Endothelial cell of umbilical vein (primary cell): ENCODE results near the gene SCD. TPM values are rescaled to one million over a fixed set of nuclear protein-coding genes. Genes with fewer than 3 reads are reported as not detected.

Experiments
- BruUV-seq: library from RNA; stranded (reverse); fragments of 400-500 nt; replicated peaks from 2 replicates; lab custom pipeline; 2021; lab: Mats Ljungman, UMichigan
- CTCF ChIA-PET: fragments of 300-600, 350-600 bp; sonication (Branson Sonifier 250); formaldehyde crosslinking; loops from one replicate; lab custom pipeline; 2021; ENCODE audit warnings: antibody characterized with exemption, inconsistent platforms; lab: Charles Lee
- POLR2A ChIA-PET: fragments of 300-600, 350-600 bp; sonication (Branson Sonifier 250); formaldehyde crosslinking; loops from one replicate; lab custom pipeline; 2021; ENCODE audit warnings: antibody characterized with exemption, inconsistent platforms; lab: Charles Lee
- DNase-seq: peaks from one replicate; pipeline ENCODE4 v3.0.0-alpha.2; 2011; ENCODE audit warnings: low read depth, low spot score
- FAIRE-seq: peaks from 2 replicates; lab custom pipeline; 2011; peaks lifted over from hg19 to GRCh38; lab: Jason Lieb, UNC
- H2AFZ ChIP-seq: 2 replicates; pipeline ENCODE4 v1.6.0; 2012; ENCODE audit warnings: low read depth, low read length, control low read depth, inconsistent platforms
- H3K27ac ChIP-seq: 2 replicates; pipeline ENCODE4 v1.5.1; 2011; ENCODE audit warnings: low read depth, mild to moderate bottlenecking, control low read depth, low read length, moderate library complexity; ENCODE audit not compliant: insufficient read depth
- H3K27me3 ChIP-seq, 2 experiments: 2 replicates each; pipeline versions ENCODE4 v1.6.0 to v1.6.1; 2011; ENCODE audit warnings: low read length in 2 of 2, mixed read lengths in 1 of 2; ENCODE audit not compliant: control insufficient read depth in 2 of 2, insufficient read depth in 2 of 2
- H3K36me3 ChIP-seq, 2 experiments: 2 replicates in 1 of 2; 3 replicates in 1 of 2; pipeline ENCODE4 v1.5.1; 2011; ENCODE audit warnings: low read length in 2 of 2, mild to moderate bottlenecking in 1 of 2, moderate library complexity in 1 of 2; ENCODE audit not compliant: control insufficient read depth in 2 of 2, insufficient read depth in 2 of 2; ENCODE audit errors: extremely low read depth in 1 of 2
- H3K4me1 ChIP-seq: 3 replicates; pipeline ENCODE4 v1.5.1; 2011; ENCODE audit warnings: mild to moderate bottlenecking, low read length; ENCODE audit not compliant: control insufficient read depth, insufficient read depth; ENCODE audit errors: extremely low read depth
- H3K4me2 ChIP-seq: 2 replicates; pipeline ENCODE4 v1.6.1; 2011; ENCODE audit warnings: low read length, control low read depth, mixed read lengths; ENCODE audit not compliant: insufficient read depth
- H3K4me3 ChIP-seq, 3 experiments: fragments of 200-600 bp in 1 of 3; sonication (generic), shearing (Covaris generic) in 1 of 3; replicated peaks in 1 of 3; 2 replicates each; pipeline ENCODE4 v1.5.1; 2011 to 2016; ENCODE audit warnings: control low read depth in 3 of 3, low read length in 3 of 3, mild to moderate bottlenecking in 2 of 3, inconsistent platforms in 1 of 3, low read depth in 1 of 3, moderate library complexity in 1 of 3; ENCODE audit not compliant: insufficient read depth in 1 of 3
- H3K79me2 ChIP-seq: 2 replicates; pipeline ENCODE4 v1.6.0; 2012; ENCODE audit warnings: low read length, inconsistent platforms; ENCODE audit not compliant: control insufficient read depth, insufficient read depth
- H3K9ac ChIP-seq: replicated peaks from 2 replicates; pipeline ENCODE3; 2011; ENCODE audit warnings: low read length, control low read depth; ENCODE audit not compliant: insufficient read depth; ENCODE audit errors: extremely low read depth
- H3K9me1 ChIP-seq: replicated peaks from 3 replicates; pipeline ENCODE4 v1.6.0; 2011; ENCODE audit warnings: mild to moderate bottlenecking, low read length; ENCODE audit not compliant: control insufficient read depth, insufficient read depth; ENCODE audit errors: extremely low read depth
- H3K9me3 ChIP-seq: replicated peaks from 2 replicates; pipeline ENCODE4 v1.5.1; 2012; ENCODE audit warnings: low read length, inconsistent platforms; ENCODE audit not compliant: control insufficient read depth, insufficient read depth
- H4K20me1 ChIP-seq: replicated peaks from 2 replicates; pipeline ENCODE3; 2011; ENCODE audit warnings: mild to moderate bottlenecking, low read length; ENCODE audit not compliant: control insufficient read depth, insufficient read depth; ENCODE audit errors: extremely low read depth
- EZH2 ChIP-seq: IDR thresholded peaks from 2 replicates; pipeline ENCODE4 v1.6.1; 2012; ENCODE audit warnings: borderline replicate concordance, low read depth, mild to moderate bottlenecking, moderate library complexity, low read length, inconsistent platforms; ENCODE audit not compliant: severe bottlenecking
- FOS ChIP-seq: IDR thresholded peaks from 2 replicates; pipeline ENCODE4 v1.6.1; 2011; ENCODE audit warnings: mild to moderate bottlenecking, low read length, moderate library complexity, borderline replicate concordance; ENCODE audit not compliant: insufficient read depth
- GATA2 ChIP-seq: IDR thresholded peaks from 2 replicates; pipeline ENCODE4 v1.7.0; 2011; ENCODE audit warnings: low read depth, mild to moderate bottlenecking, moderate library complexity, mixed read lengths, low read length; ENCODE audit not compliant: insufficient read length, insufficient read depth
- JUN ChIP-seq: IDR thresholded peaks from 2 replicates; pipeline ENCODE4 v1.6.1; 2011; ENCODE audit warnings: borderline replicate concordance, low read depth; ENCODE audit not compliant: insufficient read length, insufficient read depth
- MYC ChIP-seq: IDR thresholded peaks from one replicate; pipeline ENCODE4 v1.6.1; 2011; ENCODE audit warnings: mild to moderate bottlenecking, low read depth, low read length
- POLR2A ChIP-seq: IDR thresholded peaks from 2 replicates; pipeline ENCODE4 v1.6.1; 2012; ENCODE audit warnings: low read depth, mild to moderate bottlenecking, control low read depth, low read length
- POLR2AphosphoS5 ChIP-seq: IDR thresholded peaks from 2 replicates; pipeline ENCODE4 v1.6.1; 2012; ENCODE audit warnings: low read depth, mild to moderate bottlenecking, control low read depth, low read length, moderate library complexity; ENCODE audit not compliant: insufficient read depth
- dilution Hi-C: fragments of 300-500 bp; cut with MboI; formaldehyde crosslinking; loops from one replicate; pipeline ENCODE4 v1.15.0; 2019; ENCODE audit warnings: low sequenced_read_pairs; ENCODE audit not compliant: extremely low pct_ligation_motif_present
- intact Hi-C: fragments of 100-400 bp; cut with micrococcal nuclease; formaldehyde crosslinking; loops from one replicate; pipeline ENCODE4 v1.10.0; 2022
- polyA plus RNA-seq, 4 experiments: library from polyadenylated mRNA; depleted of rRNA in 3 of 4; stranded (reverse) in 3 of 4; unstranded in 1 of 4; fragments of >200 nt; gene quantifications; 2 replicates each; pipeline versions ENCODE4 v1.2.1 to v1.2.3, GENCODE V29; 2011 to 2012; ENCODE audit warnings: missing spikeins in 1 of 4
- total RNA-seq: library from RNA; stranded (reverse); gene quantifications from 2 replicates; pipeline ENCODE4 v1.2.3, GENCODE V29; 2021
- TF ChIP-seq, protein P1 (sequence below): IDR thresholded peaks from 2 replicates; pipeline ENCODE4 v1.6.1; 2011; ENCODE audit not compliant: insufficient read depth, insufficient read length
- TF ChIP-seq, protein P2 (sequence below), 2 donors: IDR thresholded peaks; 1 replicate in 1 of 2; 2 replicates in 1 of 2; pipeline ENCODE4 v1.5.1; 2011; ENCODE audit warnings: low read length in 2 of 2, mild to moderate bottlenecking in 2 of 2, moderate library complexity in 2 of 2, control low read depth in 1 of 2, inconsistent platforms in 1 of 2, low read depth in 1 of 2; ENCODE audit not compliant: insufficient read depth in 1 of 2; ENCODE audit errors: extremely low read depth in 1 of 2

The SCD gene
- total and polyA plus RNA-seq, 2 donors (not counting 3 experiments of a cell fraction or from before 2014, with no cell fraction given) = 258 to 426 TPM

DNA sequence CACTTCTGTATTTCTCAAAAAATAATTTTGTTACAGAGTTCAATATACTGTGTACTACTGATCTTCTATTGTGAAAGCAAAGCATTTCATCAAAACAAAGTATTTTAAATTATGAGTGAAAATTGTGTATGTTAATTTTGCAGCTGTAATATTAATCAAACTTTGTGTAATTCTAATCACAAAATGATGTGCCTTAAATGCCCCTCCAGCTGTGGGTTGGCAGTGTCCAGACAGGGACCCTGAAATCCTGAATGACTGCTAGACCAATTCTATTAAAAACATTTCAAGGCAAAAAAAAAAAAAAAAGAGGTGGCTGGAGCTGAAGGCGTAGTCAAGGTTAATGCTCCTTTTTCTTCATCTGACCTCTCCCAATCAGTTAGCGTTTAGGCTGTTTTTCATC lies 36.2 kb downstream of the SCD start:
- Histone ChIP-seq H3K36me3 (peaks cover 0 to 4% of the 10 kb centered on the region in 2 experiments), H3K27ac (no peak overlapping the region), H4K20me1 (no peaks in the 10 kb centered on the region), H3K9ac (no peak overlapping the region), H3K9me1 (no peaks in the 10 kb centered on the region), H3K9me3 (no peaks in the 10 kb centered on the region), H3K27me3 (no peaks in the 10 kb centered on the region), H3K4me2 (no peak overlapping the region), H3K79me2 (no peaks in the 10 kb centered on the region), H2AFZ (no peak overlapping the region), H3K4me1 (no peaks in the 10 kb centered on the region), H3K4me3 (no peak overlapping the region)
- DNase-seq (no peak), FAIRE-seq (no peak)
- intact Hi-C loops (no loop called here), dilution Hi-C loops (no loop called here)
- BruUV-seq = no TSS peak
- TF ChIP-seq, protein P1, sequence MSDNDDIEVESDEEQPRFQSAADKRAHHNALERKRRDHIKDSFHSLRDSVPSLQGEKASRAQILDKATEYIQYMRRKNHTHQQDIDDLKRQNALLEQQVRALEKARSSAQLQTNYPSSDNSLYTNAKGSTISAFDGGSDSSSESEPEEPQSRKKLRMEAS = no peak
- TF ChIP-seq POLR2AphosphoS5 (no peak), FOS (no peak), GATA2 (no peak), JUN (no peak), POLR2A (no peak), MYC (no peak), EZH2 (no peak)
- TF ChIP-seq, protein P2, sequence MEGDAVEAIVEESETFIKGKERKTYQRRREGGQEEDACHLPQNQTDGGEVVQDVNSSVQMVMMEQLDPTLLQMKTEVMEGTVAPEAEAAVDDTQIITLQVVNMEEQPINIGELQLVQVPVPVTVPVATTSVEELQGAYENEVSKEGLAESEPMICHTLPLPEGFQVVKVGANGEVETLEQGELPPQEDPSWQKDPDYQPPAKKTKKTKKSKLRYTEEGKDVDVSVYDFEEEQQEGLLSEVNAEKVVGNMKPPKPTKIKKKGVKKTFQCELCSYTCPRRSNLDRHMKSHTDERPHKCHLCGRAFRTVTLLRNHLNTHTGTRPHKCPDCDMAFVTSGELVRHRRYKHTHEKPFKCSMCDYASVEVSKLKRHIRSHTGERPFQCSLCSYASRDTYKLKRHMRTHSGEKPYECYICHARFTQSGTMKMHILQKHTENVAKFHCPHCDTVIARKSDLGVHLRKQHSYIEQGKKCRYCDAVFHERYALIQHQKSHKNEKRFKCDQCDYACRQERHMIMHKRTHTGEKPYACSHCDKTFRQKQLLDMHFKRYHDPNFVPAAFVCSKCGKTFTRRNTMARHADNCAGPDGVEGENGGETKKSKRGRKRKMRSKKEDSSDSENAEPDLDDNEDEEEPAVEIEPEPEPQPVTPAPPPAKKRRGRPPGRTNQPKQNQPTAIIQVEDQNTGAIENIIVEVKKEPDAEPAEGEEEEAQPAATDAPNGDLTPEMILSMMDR (IDR thresholded peaks at IDR 0.05; ENCODE audit: extremely low read depth in 1 of 2, insufficient read depth in 1 of 2, low read depth in 1 of 2, low read length in 2 of 2) = no peak
- CTCF ChIA-PET = interaction anchor here (0.6 kb wide), 1 partner anchor 95 kb away, joined by 3 read pairs; no protein-coding TSS in a partner anchor
- POLR2A ChIA-PET = no interaction called here
